Measurements from ENCODE around the gene GABRB1.

The GABRB1 gene

DNA sequence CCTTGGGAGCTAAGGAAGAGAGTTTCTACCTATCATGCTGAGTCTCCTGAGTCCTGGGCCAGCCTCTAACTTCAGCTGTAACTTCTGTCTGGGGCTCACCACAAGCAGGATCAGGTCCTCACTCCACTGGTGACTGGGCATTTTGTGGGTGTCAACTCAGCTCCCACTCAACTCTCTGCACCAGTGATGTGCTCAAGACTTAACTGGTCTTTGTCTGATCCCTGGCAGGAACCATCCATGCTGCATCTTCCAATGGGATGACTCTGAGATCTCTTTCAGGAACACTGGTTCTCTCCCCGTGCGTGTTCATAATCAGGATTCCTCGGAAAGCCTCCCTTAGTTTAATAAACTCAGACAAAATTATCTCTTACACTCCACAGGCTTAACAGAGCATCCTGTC, 349.8 kb downstream of the GABRB1 start:
- no peak for DNase-seq (ENCODE audit: low read depth in 4 of 4, low spot score in 1 of 4)

DNA sequence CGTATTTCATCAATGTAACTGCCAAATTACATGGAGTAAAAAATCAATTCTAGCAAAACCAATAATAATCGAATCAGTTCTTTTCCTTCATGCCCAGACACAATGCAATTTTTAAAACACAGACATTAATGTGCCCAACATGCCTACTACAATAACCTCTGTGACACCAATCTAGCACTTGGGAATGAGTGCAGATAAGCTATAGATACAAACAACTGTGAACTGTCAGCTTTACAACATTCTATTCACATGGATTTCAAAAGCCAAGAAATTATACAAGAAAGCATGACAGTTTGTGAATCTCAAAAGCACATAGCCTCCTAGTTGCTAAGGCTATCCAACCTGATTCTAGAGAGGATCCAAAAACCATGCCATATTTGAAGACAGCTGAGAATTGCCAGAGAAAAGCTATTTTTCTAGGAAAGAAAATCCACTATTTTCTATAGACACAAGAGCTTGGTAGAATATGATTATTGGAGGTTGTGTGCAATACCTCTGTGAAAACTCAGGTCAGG, 351.5 kb downstream of the GABRB1 start:
- DNase-seq (ENCODE audit: low read depth in 4 of 4, low spot score in 1 of 4) = no peak

DNA sequence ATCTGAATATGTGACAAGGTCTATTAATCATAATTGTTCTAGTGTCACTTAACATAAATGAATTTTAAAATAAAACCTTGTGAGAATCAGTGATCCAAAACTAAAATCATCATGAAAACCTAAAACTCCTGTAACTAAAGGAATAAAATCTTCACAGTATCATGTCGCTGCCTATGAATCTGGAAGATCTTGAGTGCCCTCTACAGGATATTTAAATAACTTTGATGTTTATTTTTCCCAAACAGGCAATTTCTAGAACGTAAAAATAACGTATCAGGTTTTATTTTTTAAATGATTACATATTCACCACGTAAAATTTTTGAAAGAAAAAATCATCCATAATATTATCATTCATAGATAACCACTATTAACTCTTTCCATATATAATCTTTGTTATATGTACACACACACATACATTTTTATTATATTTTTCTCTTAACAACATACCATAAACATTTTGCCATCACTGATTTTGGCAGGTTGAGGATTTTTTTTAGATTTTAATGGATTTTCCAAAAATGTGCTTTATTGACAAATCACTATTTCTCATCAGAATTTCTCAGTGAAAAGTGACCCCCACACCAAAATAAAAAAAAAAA, 352.6 kb downstream of the GABRB1 start:
- no peak for DNase-seq (ENCODE audit: low read depth in 4 of 4, low spot score in 1 of 4)

DNA sequence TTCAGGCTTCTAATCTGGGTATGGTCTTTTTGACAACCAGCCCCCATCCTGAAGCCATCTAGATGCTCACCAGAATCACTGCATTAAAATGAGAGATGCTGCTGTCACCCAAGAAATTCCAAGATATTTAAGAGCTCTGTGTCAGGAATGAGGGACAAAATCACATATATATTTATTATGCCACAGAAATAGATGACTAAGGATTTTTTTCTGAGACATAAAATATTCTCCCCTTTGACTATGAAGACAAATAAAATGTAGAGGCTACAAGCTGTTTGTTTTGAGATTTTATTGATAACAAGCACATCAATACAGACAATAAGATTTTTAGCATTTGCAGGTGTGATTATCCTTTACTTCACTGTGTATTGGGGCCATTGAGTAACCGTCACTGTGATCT, 354.8 kb downstream of the GABRB1 start:
- DNase-seq (ENCODE audit: low read depth in 4 of 4, low spot score in 1 of 4) = no peak

DNA sequence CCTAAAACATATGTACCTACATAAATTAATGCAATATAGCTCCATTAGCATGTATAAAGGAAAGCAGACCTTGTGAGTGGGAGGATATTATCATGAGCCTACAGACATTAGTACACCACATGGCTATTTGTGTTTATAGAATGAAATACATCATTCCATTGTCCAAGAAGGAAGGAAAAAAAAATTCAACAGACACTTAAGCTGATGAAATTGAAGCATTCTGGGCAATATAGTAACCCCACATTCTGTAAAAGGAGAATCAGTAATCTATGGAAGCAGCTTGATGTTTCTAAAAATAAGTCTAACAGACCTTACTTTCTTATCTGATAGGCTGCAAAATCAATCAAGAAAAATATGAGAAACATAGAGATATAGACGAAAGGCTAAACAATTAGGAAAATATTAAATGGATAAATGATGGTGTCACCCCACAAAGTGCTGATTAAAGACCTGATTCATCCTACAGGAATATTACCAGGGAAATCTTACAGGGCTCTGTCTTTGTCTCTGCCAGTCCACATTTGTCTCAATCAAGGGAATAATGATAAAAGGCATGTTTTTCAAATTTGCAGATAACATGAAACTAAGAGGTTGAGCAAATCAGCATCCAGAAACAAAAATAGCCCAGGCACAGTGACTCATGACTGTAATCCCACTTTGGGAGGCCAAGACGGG, 355.3 kb downstream of the GABRB1 start:
- DNase-seq (ENCODE audit: low read depth in 4 of 4, low spot score in 1 of 4) = no peak

DNA sequence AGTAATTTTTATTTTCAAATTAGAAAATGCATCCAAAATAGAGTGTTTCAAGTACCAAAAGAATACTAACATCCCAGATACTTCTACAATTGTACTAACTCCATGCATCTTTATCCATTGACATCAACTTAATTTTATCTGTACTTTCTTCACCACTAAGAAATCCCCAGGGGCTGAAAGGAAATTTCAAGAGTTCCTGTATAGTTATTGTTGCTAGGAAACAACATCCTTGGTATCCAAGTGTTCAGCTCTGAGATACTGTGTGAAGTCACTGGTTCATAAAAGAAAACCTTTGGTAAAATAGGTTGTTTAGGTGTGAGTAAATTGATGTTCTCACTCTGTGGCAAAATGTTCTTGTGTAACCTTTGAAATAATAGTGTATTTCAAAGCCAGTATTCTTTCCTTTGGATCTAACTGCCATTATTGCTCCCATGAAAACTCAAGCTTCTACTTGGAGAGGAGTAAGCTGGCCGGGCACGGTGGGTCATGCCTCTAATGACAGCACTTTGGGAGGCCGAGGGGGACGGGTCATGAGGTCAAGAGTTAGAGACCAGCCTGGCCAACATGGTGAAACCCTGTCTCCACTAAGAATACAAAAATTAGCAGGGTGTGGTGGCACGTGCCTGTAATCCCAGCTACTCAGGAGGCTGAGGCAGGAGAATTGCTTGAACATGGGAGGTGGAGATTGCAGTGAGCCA, 359.2 kb downstream of the GABRB1 start:
- no peak for DNase-seq (ENCODE audit: low read depth in 4 of 4, low spot score in 1 of 4)

DNA sequence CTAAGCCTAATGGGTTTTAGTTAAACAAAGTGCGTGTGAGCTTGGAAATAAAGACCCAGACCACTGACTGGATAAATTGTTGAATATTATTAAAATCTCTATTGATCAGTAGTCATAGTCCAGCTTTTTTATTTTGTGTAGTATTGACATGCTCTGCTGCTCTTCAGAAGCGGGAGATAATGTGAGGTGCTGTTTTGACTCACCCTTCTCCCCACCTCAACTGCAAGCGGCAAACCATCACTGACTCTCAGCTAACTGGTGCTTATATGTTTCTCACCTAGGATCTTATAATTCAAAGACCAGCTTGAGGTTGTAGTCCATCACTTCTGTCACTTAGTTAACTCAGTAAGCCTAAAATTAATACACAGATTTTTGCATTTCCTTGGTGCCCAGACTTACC, 359.9 kb downstream of the GABRB1 start:
- no peak for DNase-seq (ENCODE audit: low read depth in 4 of 4, low spot score in 1 of 4)

DNA sequence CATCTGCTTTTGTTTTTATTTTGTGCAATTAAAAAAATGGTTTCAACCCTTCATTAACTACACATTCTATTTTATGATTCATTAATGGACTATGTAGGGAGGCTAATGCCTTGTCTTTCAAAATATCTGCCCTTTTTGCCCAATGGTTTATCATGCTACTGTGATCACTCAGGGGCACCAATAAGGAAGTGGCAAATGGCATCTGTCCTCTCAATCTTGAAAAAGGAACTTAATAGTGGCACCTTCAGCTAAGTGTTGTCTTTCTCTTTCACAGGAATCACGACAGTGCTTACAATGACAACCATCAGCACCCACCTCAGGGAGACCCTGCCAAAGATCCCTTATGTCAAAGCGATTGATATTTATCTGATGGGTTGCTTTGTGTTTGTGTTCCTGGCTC, 375.0 kb downstream of the GABRB1 start:
- no peak for DNase-seq (ENCODE audit: low read depth in 4 of 4, low spot score in 1 of 4)

DNA sequence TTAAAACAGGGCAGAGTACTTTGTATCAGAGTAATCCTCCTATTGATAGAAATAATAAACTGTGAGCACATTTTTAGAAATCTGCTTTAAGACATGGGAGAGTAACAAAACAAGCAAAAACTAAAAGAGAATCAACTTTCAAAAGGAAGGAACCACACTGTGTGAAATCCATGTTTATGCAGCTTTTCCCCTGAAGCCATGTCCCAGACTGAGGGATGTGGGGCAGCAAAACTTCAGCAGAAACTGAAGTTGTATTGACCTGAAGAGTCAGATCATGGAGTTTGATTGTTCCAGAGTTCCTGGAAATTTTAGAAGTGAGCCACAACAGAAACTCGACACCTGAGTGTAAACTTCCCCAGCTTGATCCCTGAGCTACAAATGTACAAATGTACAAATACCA, 378.9 kb downstream of the GABRB1 start:
- no peak for DNase-seq (ENCODE audit: low read depth in 4 of 4, low spot score in 1 of 4)

DNA sequence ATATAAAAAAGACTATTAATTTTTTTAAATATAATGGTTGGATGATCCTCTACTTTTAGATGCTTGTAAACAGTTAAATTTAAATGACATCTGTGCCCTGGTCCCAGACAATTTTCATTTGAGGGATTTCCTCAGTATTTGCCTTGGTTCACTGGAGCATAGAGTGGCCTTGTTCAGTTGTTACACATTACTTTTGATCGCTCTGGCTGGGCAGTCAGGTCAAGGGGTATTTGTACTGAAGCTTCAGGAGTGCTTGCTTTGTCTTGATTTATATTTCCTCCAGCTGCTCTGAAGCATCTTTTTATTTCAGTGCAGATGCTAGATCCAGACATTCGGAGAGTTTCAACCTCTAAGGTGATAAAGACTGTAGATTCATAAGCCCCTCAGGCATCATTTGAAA, 382.2 kb downstream of the GABRB1 start:
- no peak for DNase-seq (ENCODE audit: low read depth in 4 of 4, low spot score in 1 of 4)

DNA sequence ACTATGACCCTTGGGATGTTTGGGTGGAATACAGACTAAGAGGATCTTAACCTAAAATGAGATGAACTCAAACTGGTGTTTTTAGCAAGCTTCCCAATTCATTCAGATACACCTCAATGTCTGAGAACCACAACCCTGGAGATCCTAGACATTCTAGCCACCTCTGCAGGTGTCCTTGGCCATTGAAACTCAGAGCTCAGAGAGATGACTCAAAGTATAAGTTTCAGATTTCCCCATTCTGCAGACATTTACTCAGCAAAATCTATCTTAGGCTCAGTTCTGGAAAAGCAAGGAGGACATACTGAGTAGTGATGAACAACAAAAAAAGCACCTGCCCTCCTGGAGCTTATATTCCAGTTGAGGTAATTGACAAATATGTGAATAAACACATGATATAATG, 384.4 kb downstream of the GABRB1 start:
- no peak for DNase-seq (ENCODE audit: low read depth in 4 of 4, low spot score in 1 of 4)

DNA sequence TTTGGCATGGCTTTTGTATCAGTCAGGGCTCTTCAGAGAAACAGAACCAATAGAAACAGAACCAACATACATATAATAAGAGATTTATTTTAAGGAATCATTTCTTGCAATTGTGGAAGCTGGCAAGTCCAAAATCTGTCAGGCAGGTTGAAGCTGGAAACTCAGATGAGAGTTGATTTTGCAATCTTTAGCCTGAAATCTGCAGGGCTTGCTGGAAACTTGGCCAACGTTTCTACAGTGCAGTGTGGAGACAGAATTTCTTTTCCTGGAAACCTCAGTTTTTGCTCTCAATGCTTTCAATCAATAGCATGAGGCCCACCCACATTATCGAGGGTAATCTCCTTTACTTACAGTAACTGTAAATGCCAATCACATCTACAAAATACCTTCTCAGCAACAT, 386.8 kb downstream of the GABRB1 start:
- DNase-seq (ENCODE audit: low read depth in 4 of 4, low spot score in 1 of 4) = no peak

DNA sequence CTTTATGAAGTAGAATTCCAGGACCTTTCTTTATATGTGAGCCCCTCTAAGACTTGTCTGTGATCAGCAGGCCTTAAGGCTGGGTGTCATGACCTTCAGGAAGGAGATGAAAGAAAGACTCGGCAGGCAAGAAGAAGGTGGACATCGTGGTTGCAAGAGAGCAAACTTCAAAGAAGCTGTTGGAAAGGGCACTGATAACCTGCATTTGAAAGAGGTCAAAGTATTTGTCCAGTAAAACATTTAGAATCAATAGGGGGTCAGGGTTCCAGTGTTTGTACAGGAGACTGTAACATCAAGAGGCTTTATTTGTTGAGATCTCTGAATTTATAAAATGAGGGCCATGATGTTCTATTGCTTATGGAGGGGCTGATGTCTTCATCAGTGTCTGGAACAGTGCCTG, 387.9 kb downstream of the GABRB1 start:
- no peak for DNase-seq (ENCODE audit: low read depth in 4 of 4, low spot score in 1 of 4)

DNA sequence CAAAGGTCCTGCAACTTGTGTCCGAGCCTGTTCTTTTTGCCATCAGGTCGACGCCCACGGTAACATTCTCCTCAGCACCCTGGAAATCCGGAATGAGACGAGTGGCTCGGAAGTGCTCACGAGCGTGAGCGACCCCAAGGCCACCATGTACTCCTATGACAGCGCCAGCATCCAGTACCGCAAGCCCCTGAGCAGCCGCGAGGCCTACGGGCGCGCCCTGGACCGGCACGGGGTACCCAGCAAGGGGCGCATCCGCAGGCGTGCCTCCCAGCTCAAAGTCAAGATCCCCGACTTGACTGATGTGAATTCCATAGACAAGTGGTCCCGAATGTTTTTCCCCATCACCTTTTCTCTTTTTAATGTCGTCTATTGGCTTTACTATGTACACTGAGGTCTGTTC, 394.3 kb downstream of the GABRB1 start:
- DNase-seq (ENCODE audit: low read depth in 4 of 4, low spot score in 1 of 4) = no peak

DNA sequence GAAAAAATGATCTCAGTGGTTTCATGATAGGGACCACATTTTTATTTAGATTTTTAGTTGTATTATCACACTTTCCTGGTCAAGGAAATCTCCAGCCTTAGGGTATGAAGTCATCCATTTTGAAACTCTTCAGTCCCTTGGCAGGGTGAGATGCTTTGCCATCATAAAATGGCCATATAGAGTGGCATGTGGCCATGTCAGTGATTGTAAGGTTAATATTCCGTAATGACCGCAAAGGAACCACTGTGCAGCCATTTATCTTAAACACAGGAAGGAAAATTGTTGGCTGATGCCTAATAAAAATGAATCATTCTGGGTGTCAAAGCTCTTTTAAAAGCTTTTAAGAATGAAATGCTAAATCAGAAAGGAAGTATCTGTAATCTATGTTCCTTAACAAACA, 396.6 kb downstream of the GABRB1 start:
- no peak for DNase-seq (ENCODE audit: low read depth in 4 of 4, low spot score in 1 of 4)

DNA sequence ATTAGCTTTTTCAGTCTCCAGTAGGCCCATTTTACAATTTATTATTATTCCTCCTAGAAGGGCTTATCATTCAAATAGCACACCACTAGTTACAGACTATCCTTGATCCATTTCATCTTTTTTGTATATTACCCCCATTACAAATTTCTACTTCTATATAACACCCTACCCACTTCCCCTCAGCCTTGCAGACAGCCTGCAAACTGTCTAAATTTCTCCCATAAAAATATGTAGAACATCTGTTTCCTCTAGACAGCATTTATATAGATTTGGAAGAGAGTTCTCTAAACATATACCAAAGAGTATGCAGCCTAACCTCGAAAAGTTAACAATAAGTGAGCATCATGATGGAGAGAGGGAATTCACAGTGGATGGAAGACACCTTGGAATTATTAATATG, 401.4 kb downstream of the GABRB1 start:
- no peak for DNase-seq (ENCODE audit: low read depth in 4 of 4, low spot score in 1 of 4)

DNA sequence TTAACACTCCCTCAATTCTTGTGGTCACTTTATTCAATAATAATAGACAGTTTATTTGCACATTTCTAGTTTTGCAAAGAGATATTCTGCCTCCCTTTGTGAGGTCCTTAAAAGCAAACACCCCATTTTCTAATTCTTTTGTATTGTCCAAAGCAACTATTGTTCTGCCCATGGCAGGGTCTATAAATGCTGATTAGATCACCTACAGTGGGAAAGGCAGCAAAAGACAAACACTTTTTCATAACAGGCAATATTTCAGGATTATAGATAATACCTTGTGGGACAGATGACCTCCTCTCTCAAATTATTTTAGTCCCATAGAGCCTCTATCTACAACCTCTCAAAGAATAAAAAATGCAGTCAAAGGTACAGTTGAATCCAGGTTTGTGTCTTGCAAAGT, 403.6 kb downstream of the GABRB1 start:
- DNase-seq (ENCODE audit: low read depth in 4 of 4, low spot score in 1 of 4) = no peak

DNA sequence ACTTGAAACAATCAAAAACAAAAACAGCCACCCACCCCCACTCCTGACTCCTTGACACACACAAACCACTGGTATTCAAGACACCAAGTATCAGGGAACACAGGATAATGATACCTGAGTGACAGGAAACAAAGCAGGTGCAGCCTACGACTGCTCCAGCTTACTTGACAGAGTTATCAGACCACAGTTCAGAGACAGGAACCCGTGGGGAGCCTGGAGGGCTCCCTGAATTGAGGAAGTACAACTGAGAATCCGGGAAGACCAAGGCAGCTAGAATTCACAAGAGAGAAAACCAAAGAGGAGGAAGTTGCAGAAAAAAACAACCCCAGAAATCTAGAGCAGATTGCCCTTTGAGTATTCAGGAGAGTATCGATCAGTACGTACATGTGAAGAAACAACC, 411.6 kb downstream of the GABRB1 start:
- DNase-seq (ENCODE audit: low read depth in 4 of 4, low spot score in 1 of 4) = no peak

DNA sequence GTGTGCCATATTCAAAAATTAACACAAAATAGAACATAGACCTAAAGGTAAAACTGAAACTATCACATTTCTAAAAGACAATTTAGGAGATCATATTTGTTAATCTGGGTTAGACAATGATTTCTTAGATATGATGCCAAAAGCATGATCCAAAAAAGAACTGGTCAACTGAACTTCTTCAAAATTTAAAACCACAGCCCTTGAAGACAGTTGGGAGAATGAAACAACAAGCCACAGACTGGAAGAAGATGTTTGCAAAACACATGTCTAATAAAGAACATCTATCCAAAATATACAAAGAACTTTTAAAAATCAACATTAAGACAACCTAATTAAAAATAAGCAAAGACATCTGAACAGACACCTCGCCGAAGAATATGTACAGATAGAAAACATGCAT, 412.7 kb downstream of the GABRB1 start:
- no peak for DNase-seq (ENCODE audit: low read depth in 4 of 4, low spot score in 1 of 4)

DNA sequence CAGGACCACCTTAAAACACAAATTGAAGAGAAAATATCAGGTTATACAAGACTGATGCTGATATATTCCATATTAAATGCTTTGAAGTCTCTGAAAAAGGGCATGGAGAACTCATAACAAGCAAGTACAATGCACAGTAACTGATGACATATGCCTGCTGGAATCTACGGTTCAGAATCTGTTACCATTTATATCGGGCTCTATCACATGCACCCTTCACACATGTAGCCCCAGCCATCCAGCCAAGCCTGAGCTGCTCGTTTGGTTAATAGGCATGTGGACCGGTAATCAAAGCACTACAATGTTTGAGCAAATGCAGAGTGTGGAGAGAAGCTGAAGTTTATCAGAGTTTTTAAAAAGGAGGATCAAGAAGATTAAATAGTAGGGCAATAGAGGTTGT, 420.3 kb downstream of the GABRB1 start:
- no peak for DNase-seq (ENCODE audit: low read depth in 4 of 4, low spot score in 1 of 4)

DNA sequence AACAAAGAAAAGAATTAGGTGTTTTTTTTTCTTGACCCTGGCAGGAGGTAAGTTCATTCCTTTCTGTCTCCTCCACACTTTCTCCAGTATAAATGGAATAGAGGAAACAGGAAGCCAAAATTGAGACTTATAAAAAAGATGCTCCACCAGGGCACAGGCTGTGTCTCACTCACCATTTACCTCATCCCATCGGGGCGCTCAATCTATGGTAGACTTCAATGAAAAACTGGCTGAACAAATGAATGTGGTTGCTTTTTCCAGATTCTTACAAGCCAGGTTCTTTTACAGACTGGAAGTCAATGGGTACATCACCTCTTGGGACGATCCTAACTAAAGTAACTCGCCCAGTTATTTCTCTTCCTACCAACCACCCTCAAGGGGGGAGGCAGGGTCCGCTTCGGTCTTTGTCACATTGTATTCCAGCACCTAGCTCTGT, 431.4 kb downstream of the GABRB1 start:
- no peak for DNase-seq (ENCODE audit: low read depth in 4 of 4, low spot score in 1 of 4)

DNA sequence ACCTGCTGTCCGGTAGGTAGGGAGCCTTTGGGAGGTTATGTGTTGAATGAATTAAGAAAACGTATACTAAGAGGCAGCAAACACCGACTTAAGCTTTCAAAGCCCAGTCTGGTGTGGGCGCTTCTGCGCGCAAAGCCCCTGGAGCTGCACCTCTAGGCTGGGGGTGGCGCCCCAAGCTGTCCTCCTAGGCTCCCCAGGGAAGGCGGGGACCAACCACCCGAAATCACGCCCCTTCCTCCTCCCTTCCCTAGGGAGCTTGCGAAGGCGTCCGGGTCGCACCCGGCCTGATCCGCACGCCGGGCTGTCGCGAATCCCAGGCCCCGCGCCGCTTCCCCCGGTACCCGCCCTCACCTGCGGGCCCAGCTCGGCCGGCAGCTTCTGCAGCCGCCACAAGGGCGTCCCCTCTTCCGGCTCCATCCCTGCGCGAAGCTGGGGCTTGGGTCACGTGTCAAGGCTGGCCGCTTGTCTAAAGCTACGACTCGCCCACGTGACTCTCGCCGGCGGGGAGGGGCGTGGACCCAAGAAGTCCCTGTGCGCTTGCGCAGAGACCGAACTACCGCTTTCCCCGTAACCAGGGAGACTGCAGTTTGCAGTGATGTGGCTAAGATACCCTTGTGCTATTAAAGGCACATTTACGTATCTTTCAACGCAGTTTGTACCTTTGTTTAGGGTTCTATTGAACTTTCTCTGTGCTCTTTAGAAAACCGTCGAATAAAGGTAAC, 432.0 kb downstream of the GABRB1 start, which contains the start of gene COMMD8:
Gene COMMD8, minus strand, starts transcription at position 468 of the 722 bp plus-strand sequence. Its CDS starts 51 bp downstream, at position 417.
- DNase-seq (ENCODE audit: low read depth in 4 of 4, low spot score in 1 of 4) = peak; percentile 90 to 95 (median 93)

Measured in stimulated activated CD4-positive, alpha-beta T cell treated with anti-CD3 and anti-CD28 coated beads, Interleukin-1b, Interleukin-23, amount 100 ng/mL, for 24 hours (primary cell).